ENCODE data around the gene MATK.
A peak's percentile ranks its signal among the peaks of the same experiment; 100 is the strongest.

The MATK gene

DNA sequence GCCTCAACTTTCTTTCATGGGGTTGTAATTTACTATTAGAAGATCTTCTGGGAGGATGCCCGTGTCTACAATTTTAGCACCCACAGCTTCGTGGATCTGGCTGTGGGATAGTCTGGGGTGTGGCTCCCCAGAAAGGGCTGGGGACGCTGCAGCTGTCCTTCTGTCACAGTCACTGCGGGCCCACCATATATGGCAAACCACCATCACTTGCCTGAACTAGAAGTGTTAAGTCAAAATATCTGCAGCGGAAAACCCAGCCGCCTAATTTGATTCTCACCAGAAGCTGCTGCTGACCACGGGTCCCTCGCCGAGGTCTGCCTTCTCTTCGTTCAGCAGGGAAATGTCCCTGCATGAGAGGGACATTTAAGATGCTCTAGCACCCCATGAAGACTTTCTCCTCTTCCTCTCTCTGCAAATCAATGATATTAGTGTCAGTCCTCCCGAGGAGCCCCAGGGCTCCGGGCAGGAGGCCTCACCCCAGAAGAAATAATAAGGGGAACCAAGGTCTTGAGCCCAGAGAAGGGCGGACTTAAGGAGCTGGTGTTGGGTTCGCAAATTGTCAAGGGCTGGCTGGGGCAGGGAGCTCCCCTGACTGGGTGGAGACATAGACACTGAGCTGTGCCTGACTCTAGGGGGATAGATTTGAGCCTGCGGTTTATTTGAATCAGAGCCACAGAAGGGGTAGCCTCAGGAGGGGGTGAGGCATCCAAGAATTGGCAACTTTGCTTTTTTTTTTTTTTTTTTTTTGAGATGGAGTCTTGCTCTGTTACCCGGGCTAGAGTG, 3.0 kb upstream of the MATK start:
- no peak for DNase-seq (ENCODE audit: low read depth)

DNA sequence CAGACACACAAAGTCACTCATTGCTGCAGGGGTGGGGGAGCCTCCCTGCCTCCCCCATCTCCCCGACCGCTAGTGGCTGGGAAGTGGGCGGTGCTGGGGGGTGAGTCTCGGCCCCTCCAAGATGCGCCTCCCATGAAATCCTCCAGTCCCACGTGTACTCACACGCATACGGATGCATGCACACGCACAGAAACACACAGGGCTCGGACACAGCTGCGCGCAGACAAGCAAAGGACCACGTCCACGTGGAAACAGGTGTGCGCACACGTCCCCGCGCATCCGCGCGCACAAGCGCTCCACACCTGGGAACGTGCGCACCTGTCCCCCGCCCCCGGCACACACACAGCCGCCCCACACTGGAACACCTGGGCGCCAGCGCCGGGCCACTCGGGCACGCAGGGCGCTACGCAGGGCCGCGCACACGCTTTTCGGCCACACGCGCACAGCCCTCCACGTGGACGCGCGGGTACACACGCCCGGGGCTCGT, 687 bp downstream of the MATK start:
- DNase-seq (ENCODE audit: low read depth), result peak; percentile 61

DNA sequence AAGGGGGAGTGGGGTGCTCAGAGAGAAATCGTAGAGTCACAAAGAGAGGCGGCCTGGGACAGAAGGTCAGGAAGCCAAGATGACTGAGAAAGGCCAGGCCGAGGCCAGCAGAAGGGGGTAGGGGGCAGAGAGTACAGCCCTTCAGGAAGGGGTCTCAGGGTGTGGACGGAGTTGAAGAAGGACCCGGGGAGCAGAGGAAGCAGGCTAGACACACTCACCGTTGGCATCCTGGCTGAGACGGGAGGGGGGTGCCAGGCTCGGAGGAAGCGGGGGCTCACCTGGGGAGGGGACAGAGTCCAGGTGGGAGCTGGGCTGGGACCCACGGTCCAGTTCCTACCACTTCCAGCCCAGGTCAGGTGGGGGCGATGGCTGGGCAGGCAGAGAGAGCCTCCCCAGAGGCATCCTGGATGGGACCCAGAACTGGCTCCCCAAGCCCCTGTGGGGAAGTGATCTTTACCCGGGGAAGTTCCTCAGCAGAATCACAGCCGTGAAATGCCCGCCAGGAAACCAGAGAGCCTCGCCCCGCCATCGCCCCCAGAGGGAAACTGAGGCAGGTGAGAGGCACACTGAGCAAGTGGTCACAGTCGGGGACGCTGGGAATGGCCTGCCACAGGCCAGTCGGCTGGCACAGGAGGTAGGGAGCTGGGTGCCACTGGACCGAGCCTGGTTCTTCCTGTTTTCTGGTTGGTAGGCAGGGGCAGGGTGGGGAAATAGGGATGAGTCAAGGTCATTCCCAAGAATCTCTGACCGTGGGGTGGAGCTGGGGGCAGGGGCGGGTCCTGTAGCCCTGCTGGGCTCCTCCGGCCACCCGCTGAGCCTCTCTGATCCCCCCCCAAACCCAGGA, 1.4 kb downstream of the MATK start:
- no peak for DNase-seq (ENCODE audit: low read depth)

DNA sequence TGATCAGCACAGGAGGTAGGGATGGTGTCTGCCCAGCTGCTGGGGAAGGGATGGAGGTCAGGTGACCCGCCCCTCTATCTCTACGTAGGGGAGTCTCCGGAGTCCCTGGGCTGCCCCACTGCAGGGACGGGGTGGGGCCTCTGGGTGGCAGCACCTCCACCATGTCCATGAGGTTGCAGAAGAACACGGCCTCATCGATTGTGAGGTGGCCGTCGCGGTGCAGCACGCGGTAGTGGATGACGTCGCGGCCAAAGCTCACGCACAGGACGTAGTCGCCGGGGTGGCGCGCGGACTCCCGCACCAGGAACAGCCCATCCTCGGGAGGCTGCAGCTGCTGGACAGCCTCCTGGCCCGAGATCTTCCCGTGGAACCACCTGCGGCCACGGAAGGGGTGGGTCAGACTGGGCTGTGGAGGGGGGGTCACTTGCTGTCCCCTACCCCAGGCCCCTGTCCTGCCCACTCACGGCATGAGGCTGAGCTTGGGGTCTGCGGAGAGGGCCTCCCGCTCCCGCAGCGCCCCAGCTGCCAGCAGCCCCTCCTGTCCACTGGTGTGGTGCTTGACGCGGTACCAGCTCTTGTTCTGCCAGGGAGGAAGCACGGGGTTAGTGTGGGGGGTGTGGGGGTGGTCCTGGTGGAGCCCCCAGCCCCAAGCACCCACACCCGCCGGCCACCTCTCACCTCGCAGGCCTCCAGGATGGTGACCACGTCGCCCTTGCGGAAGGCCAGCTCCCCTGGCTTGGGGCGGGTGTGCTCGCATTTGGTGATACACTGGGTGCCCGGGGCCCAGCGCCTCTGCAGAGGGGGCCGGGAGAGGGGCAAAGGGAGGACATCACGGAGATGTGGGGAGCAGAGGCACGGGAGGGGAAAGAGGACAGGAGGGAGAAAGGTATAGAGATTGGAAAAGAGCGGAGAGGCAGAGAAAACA, 2.3 kb downstream of the MATK start:
- peak; percentile 25 for DNase-seq (ENCODE audit: low read depth)

DNA sequence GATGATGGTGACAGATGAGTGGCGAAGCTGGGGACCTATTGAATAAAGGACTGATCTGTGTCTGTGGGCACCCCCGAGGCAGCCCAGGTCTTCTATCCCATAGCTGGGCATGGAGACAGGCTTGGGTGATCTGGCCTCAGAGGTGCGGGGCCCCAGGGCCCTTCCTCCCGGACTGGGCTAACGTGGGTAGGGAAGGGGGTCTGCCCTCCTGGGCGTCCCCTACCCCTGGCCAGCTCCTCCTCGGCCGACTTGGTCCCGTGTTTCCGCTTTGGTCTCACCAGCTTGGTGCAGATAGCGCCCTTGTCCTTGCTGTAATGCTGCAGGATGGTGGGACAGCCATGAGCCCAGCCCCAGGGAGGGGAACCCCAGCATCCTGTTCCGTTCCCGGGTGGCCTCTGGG, 3.3 kb downstream of the MATK start:
- no peak for DNase-seq (ENCODE audit: low read depth)

DNA sequence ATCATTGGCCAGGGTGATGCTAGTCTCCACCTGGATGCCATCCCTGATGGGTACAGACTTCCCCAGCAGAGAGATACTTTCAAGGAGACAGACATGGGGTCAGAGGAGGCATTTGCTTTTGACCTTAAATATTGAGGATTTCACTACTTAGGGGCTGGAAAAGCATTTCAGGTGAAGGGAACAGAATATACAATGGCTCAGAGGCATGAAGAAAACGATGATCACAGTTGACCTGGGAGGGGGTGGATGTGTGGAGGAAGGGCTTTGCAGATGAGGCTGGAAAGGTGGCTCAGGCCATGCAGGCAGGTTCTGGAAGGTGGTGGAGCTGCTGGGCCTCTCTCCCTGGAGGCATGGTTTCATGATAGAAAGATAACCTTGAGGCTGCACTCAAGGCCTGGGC, 3.9 kb downstream of the MATK start:
- no peak for DNase-seq (ENCODE audit: low read depth)

DNA sequence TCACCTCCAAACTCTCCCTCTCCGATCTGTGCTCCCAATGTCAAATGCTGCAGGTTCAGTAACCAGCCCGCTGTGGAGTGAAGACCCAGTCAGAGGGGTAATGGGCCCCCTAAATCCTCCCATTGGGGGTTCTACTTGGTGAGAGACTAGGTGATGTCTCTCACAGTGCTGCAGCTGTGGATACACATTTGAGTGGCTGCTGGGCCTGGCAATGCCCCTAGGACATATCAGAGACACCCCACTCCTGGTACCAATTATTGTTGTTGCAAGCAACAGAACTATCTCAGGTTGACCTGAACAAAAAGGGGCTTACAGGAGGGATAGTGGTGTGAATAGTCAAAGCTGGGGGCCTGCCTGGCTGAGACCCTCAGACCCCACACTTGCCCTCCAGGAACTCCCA, 4.6 kb downstream of the MATK start:
- DNase-seq (ENCODE audit: low read depth), result no peak

DNA sequence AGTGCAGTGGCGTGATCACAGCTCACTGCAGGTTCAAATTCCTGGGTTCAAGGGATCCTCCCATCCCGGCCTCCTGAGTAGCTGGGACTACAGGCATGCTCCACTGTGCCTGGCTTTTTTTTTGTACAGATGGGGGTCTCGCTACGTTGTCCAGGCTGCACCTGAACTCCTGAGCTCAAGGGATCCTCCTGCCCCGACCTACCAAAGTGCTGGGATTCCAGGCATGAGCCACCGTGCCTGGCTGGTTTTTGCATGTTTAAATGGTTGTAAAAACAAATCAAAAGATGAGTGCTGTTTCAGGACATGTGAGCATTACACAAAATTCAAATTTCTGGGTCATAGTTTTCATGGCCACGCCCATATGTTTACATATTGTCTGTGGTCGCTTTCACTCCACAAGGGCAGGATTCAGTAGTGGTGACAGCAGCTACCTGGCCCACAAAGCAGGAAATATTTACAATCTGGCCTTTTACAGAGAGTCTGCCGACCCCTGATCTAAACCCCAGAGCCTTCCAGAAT, 5.3 kb downstream of the MATK start:
- DNase-seq (ENCODE audit: low read depth), result no peak

DNA sequence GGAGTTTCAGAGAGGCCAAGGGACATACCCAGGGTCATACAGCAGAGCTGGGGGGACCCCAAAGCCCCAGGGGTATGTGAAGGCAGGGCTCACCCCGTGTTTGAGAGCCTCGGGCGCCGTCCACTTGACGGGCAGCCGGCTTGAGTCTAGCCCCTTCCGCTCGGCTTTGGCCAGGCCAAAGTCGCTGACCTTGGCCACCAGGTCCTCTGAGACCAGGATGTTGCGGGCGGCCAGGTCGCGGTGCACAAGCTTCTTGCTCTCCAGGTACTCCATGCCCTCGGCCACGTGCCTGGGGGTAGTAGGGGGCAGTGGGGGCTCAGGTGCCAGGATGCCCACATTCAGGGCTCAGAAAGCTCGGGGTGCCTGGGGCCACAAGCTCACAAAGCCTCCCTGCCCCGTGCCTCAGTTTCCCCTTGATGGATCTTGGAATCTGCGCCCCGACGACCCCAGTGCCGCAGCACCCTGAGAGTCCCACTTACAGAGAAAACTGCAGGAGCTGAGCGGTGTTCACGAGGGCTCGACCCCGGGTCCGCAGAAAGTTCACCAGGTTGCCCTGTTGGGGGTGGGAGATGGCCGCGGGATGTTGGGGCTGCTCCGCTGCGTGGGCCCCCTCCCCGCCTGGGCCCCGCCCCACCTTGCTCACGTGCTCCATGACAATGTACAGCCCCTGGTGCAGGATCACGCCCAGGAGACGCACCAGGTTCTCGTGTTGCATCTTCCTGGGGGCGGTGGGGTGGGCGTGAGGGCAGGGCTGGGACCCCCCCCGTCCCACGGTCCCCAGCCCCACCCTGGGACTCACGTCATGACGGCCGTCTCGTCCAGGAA, 7.1 kb downstream of the MATK start:
- no peak for DNase-seq (ENCODE audit: low read depth)

DNA sequence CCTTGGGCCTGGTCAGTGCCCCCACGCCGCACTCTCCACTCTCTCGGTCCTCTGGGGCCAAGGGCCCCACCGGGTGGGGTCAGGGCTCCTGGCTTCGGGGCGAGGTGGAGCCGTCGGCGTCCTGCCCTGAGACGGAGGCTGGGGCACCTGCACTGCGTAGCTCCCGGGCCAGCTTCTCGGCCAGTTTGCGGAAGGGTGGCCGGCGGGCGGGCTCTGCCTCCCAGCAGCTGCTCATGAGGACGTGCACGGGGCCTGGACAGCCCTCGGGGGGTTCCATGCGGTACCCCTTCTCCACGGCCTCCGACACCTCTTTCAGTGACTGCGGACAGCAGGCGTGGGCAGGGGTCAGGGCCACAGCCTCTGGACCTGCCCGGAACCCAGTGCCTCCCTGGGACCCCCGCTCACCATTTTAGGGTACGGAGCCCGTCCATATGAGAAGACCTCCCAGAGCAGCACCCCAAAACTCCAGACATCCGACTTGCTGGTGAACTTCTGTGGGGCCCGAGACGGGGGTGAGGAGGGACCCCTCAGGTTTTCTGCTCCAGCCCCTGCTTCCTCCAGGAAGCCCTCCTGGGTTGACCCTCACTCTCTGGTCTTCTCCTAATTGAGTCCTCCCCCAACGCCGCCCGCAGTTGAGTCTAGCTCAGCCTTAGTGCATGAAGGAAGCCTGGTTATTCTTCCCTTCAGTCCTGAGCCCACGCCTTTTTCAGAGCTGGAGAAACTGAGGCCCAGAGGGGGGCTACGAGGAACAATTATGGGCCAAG, 7.9 kb downstream of the MATK start:
- DNase-seq (ENCODE audit: low read depth), result no peak

DNA sequence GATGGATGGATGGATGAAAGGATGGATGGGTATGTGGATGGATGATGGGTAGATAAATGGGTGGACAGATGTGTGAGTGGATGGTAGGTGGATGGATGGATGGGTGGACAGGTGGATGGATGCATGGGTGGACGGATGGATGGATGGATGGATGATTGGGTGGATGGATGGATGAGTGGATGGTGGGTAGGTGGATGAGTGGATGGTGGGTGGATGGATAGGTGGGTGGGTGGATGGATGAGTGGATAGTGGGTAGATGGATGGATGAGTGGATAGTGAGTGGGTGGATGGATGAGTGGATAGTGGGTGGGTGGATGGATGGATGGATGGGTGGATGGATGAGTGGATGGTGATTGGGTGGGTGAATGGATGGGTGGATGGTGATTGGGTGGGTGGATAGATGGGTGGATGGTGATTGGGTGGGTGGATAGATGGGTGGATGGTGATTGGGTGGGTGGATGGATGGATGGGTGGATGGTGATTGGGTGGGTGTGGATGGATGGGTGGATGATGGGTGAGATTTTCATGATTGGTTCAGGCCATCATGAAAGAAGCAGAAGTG, 9.6 kb downstream of the MATK start:
- DNase-seq (ENCODE audit: low read depth), result no peak

DNA sequence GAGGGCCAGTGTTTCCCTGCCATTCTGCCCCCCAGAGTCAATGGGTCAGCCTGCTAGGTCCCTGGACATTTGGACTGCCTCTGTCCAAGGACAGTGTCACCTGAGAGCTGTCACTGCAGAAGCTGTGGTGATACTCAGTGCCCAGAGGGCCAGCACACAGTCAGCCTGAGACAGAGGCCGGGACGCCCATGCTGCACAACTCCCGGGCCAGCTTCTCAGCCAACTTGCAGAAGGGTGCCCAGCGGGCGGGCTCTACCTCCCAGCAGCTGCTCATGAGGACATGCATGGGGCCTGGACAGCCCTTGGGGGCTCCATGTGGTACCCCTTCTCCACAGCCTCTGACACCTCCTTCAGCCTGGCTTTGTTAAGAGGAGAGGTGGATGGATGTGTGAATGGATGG, 10.3 kb downstream of the MATK start:
- no peak for DNase-seq (ENCODE audit: low read depth)

DNA sequence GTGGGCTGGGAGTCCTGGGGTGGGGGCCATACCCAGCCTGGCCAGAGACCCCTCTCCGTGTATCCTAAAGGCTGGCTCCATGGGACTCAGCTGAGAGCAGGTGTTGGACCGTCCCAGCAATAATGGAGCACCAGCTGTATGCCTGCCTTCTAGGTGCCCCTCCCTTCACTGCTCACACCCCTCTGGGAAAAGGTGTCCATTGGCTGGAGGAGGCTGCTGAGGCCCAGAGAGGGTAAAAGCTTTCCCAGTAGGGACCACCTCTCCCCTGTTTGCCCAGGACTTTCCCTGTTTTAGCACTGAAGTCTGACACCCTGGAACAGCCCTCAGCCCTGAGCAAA, 10.8 kb downstream of the MATK start:
- no peak for DNase-seq (ENCODE audit: low read depth)

DNA sequence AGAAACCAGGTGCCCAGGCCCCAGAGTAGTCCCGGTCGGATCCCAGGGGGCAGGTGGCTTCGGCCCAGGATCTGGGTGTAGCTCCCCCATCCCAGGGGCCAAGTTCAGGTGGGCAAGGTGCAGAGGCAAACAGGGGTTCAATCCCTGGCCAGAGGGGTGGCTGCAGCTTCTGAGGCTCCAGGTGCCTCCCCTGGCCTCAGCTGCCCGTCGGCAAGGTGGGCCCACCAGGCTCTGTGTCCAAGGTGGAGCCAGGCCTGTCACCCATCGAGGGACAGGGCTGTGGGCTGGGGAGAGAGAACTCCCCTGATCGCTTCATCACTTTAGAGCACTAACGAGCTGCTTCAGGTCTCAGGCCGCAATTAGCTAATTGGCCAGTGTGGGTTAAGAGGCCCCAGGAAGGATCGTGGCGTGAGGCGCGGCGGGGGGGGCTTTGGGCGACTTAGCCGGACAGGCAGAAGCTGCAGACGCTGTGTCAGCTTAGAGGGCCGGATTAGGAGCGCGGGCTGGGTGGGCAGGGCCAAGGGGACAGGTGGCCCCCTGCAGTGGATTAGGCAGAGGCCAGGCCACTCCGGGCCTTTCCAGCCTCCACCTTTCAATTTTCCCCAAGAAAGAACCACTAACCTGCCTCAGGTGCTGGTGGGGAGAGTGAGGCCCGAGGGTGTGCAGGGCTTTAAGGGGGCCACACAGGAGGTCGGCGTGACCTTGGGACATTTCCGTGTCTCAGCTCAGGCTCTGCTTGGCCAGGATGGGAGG, 11.4 kb downstream of the MATK start:
- DNase-seq (ENCODE audit: low read depth), result no peak

DNA sequence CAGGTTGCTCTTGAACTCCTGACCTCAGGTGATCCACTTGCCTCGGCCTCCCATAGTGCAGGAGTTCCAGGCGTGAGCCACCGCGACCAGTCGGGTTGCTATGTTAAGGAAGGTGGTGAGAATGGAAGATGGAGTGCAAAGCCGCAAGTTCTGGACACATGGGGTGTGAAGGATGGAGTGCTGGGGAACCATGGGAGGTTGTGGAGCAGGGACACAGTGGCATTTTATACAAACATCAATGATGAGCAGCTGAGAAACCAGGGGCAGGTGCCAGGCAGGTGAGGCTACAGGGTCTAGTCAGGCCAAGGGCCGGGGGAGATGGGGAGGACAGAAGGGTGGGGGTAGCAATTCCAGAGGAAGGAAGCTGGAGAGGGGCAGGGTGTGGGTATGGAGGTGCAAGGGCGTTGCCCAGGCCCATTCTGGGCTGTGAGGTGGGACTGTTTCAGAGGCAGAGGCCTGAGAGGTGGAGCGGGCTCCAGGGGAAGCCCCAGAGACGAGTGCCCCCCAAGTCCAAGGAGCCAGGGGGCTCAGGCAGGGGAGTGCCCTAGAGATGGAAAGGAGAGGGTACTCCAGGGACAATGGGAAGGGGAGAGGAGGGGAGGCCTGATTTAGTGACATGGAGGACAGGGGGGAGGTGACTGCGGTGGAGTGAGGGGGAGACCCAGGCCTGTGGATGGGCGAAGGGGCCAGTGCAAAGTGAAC, 12.2 kb downstream of the MATK start:
- no peak for DNase-seq (ENCODE audit: low read depth)

DNA sequence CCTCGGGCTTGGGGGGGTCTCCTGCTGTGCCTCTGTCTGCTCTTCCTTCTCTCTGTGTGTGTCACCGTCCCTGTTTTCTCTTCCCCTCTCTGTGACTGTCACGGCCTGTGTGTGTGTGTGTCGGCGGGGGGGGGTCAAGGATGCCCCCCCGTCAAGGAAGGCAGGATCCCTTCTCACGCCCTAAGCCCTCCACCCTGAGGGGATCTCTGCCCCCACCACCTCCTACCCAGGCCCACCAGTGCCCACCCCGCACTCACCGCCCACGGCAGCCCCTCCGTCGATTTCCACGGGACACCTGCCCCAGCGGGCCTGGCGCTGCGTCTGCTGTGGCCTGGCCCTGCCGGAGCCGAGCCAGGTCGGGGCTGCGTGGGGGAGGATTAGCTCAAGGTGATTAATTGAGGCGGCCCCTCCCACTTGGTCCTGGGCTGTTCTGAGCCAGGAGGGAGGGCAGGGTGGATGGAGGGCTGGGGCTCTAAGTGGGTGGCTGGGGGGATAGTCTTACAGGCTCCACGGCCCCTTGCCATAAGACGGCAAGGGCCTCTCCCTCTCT, 14.2 kb downstream of the MATK start, which contains the start of gene RAX2:
RAX2 (minus strand) TSS at position 323 of the 550 bp plus-strand sequence. CDS start 486 bp downstream, outside the sequence.
- no peak for DNase-seq (ENCODE audit: low read depth)

DNA sequence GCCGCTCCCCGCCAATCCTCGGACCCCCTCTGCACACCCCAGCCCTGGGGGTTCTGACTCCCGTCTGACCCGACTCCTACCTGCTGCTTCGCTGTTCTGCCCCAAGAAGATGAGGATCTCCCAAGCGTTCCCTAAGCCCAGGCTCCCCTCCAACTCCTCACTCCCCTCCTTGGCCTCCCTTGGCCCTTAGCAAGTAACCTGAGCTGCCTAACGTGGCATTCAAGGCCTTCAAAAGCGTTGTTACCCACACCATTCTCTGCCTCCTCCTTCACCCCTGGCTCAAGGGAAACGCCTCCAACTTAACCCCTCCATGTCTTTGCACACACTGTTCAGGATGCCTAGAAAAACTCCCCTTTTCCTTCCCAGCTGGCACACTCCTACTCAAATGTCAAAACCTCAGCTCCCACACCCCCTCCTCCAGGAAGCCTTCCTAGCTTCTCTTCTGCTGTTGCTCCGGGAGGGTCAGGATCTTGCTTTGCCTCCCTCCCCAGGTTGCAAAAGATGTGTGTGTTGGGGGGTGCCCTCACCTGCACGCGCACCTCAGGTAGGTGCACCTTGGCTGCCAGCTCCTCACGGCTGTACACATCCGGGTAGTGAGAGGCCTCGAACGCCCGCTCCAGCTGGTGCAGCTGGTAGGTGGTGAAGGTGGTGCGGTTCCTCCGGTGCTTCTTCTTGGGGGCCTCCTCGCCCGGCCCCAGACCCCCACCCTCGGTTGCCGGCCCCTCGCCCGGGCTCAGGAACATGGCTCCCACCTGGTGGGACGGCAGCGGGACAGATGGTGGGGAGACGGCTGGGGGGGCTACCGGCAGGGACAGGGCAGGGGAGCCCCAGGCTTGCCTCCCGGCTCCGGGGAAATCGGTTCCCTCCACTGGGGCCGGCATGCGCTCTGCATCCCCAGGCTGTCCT, 14.9 kb downstream of the MATK start:
- DNase-seq (ENCODE audit: low read depth), result no peak

Data from stimulated activated CD4-positive, alpha-beta T cell treated with anti-CD3 and anti-CD28 coated beads, Interleukin-2, amount 100 ng/mL, for 4 hours (primary cell).